ENCODE data around the gene PDE6B. TPM values are rescaled to one million over a fixed set of nuclear protein-coding genes. Genes with fewer than 3 reads are reported as not detected.
"Not testable (repeated sequence)": the region's sequence is repeated elsewhere in the genome, so short reads cannot be mapped to it uniquely, and the experiment has no call there.

Gene PDE6B
- total and polyA plus RNA-seq, 2 donors, result 7.7 to 22.5 TPM

DNA sequence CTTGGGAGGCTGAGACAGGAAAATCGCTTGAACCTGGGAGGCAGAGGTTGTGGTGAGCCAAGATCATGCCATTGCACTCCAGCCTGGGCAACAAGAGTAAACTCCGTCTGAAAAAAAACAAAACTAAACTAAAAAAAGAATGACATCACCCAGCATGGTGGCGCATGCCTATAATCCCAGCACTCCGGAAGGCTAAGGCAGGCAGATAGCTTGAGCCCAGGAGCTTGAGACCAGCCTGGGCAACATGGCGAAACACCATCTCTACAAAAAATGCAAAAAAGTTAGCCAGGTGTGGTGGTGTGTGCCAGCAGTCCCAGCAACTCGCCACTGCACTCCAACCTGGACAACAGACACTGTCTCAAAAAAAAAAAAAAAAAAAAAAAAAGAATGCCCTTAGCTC lies 17.0 kb downstream of the PDE6B start:
- H3K4me3 ChIP-seq (ENCODE audit: low read length in 2 of 2); H3K36me3 ChIP-seq (ENCODE audit: control insufficient read depth in 2 of 2, insufficient read depth in 2 of 2, low read length in 1 of 2); H3K9me3 ChIP-seq (ENCODE audit: control insufficient read depth in 2 of 2, insufficient read depth in 1 of 2, low read length in 1 of 2); H3K4me1 ChIP-seq (ENCODE audit: control insufficient read depth in 2 of 2, insufficient read depth in 2 of 2, low read length in 2 of 2); H3K27ac ChIP-seq (ENCODE audit: low read depth in 1 of 2, low read length in 1 of 2); DNase-seq (ENCODE audit: low read depth in 6 of 9, low spot score in 9 of 9): not testable (repeated sequence)
- H3K27me3 ChIP-seq (ENCODE audit: control insufficient read depth in 2 of 2, insufficient read depth in 1 of 2, low read length in 1 of 2), result peaks cover 0 to 11% of the 10 kb centered on the region in 2 donors
- WGBS, result 95% methylated on average over 6 of the region's 6 CpGs

DNA sequence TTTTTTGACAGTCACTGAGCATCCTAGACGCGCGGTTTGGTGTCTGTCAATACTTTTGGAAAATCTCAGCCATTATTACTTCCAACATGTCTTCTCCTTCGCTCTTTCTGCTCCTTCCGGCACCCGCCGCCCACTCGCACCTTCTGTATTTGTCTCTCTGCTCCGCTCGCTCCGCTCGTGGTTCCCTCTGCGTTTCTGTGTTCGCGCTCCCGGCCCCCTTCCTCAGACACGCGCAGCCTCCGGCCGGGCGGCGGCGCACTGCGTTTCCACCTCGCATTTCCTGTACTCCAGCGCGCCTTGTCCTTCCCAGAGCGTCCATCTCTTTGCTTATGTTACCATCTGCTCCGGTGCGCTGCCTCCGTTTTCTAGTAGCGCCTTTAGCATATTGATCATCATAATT lies 21.1 kb downstream of the PDE6B start:
- Histone ChIP-seq H3K27me3 (ENCODE audit: control insufficient read depth in 2 of 2, insufficient read depth in 1 of 2, low read length in 1 of 2) (peaks cover 0 to 37% of the 10 kb centered on the region in 2 donors), H3K27ac (ENCODE audit: low read depth in 1 of 2, low read length in 1 of 2) (no peak overlapping the region), H3K4me3 (ENCODE audit: low read length in 2 of 2) (no peak overlapping the region), H3K36me3 (ENCODE audit: control insufficient read depth in 2 of 2, insufficient read depth in 2 of 2, low read length in 1 of 2) (no peaks in the 10 kb centered on the region), H3K4me1 (ENCODE audit: control insufficient read depth in 2 of 2, insufficient read depth in 2 of 2, low read length in 2 of 2) (no peaks in the 10 kb centered on the region), H3K9me3 (ENCODE audit: control insufficient read depth in 2 of 2, insufficient read depth in 1 of 2, low read length in 1 of 2) (no peaks in the 10 kb centered on the region)
- DNase-seq (ENCODE audit: low read depth in 6 of 9, low spot score in 9 of 9), result peak in 1 of 9 donors; percentile 22
- WGBS, result 81% methylated on average over 32 of the region's 32 CpGs

DNA sequence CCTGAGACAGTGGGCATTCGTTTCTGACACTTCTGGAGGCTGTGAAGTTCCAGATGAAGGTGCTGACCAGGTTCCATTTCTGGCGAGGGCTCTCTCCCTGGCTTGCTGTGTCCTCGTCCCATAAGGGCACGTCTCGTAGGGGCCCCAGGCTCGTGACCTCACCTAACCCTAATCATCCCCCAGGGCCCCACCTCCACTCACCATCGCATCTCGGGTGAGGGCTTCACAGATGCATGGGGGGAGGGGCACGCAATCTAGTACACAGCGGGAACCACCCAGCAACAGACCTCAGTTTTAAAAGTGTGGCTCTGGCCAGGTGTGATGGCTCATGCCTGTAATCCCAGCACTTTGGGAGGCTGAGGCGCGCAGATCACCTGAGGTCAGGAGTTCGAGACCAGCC lies 22.1 kb downstream of the PDE6B start:
- Histone ChIP-seq H3K27ac (ENCODE audit: low read depth in 1 of 2, low read length in 1 of 2) (no peak overlapping the region), H3K36me3 (ENCODE audit: control insufficient read depth in 2 of 2, insufficient read depth in 2 of 2, low read length in 1 of 2) (no peaks in the 10 kb centered on the region), H3K9me3 (ENCODE audit: control insufficient read depth in 2 of 2, insufficient read depth in 1 of 2, low read length in 1 of 2) (no peaks in the 10 kb centered on the region), H3K27me3 (ENCODE audit: control insufficient read depth in 2 of 2, insufficient read depth in 1 of 2, low read length in 1 of 2) (peaks cover 0 to 45% of the 10 kb centered on the region in 2 donors), H3K4me1 (ENCODE audit: control insufficient read depth in 2 of 2, insufficient read depth in 2 of 2, low read length in 2 of 2) (no peaks in the 10 kb centered on the region), H3K4me3 (ENCODE audit: low read length in 2 of 2) (no peak overlapping the region)
- no peak for DNase-seq (ENCODE audit: low read depth in 6 of 9, low spot score in 9 of 9)
- 75% methylated on average over 13 of the region's 13 CpGs for WGBS

DNA sequence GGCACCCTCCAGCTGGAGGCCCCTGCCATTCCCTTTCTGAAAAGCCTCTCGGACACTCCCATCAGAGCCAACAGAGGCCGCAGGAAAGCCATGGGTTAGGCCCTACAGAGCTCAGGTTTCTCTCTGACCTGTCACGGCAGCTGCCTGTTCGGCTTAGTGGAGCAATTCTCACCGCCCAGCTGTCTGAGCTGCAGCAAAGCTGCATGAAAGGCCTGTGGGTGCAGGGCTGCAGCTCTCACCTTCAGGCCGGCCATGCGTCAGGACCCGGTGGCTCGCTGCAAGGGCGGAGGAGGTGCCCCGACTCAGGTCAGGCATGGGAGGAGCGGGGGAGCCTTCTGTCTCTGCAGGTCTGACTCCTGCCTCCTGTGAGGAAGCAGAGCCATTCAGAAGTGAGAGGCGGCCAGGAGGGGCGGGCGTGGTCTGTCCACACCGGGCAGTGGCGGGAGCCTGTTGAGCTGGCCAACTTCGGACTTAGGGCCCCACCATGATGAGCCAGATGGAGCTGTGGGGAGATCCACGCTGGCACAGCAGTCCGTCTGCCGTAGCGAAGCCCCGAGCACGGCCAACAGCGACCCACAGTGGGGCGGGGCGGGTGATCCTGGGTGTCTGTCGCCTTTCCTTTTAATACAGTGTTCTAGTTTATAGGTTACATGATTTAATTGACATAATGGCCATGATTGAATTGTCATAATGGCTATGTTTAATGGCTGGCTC lies 23.4 kb downstream of the PDE6B start:
- Histone ChIP-seq H3K4me1 (ENCODE audit: control insufficient read depth in 2 of 2, insufficient read depth in 2 of 2, low read length in 2 of 2) (no peaks in the 10 kb centered on the region), H3K36me3 (ENCODE audit: control insufficient read depth in 2 of 2, insufficient read depth in 2 of 2, low read length in 1 of 2) (no peaks in the 10 kb centered on the region), H3K27ac (ENCODE audit: low read depth in 1 of 2, low read length in 1 of 2) (no peak overlapping the region), H3K9me3 (ENCODE audit: control insufficient read depth in 2 of 2, insufficient read depth in 1 of 2, low read length in 1 of 2) (no peaks in the 10 kb centered on the region), H3K27me3 (ENCODE audit: control insufficient read depth in 2 of 2, insufficient read depth in 1 of 2, low read length in 1 of 2) (peaks cover 0 to 52% of the 10 kb centered on the region in 2 donors), H3K4me3 (ENCODE audit: low read length in 2 of 2) (no peak overlapping the region)
- DNase-seq (ENCODE audit: low read depth in 6 of 9, low spot score in 9 of 9), result no peak
- 85% methylated on average over 28 of the region's 28 CpGs for WGBS

DNA sequence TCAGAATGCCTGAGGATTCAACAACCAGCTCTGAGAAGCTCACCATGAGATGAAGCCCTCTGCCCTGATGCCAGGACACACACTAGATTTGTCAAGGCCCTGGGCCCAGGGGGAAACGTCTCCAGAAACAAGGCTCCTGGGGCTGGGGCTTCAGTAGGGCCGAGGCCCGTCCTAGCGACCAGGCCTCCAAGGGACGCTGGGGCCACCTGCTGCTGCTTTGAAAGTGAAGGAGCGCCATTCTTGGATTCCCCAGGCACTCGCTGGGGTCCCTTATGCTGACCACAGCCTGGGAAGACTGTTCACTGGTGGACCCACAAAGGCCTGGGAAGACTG lies 23.9 kb downstream of the PDE6B start:
- no peaks in the 10 kb centered on the region for H3K9me3 ChIP-seq (ENCODE audit: control insufficient read depth in 2 of 2, insufficient read depth in 1 of 2, low read length in 1 of 2)
- peaks cover 0 to 52% of the 10 kb centered on the region in 2 donors for H3K27me3 ChIP-seq (ENCODE audit: control insufficient read depth in 2 of 2, insufficient read depth in 1 of 2, low read length in 1 of 2)
- DNase-seq (ENCODE audit: low read depth in 6 of 9, low spot score in 9 of 9), result no peak
- no peaks in the 10 kb centered on the region for H3K4me1 ChIP-seq (ENCODE audit: control insufficient read depth in 2 of 2, insufficient read depth in 2 of 2, low read length in 2 of 2)
- H3K4me3 ChIP-seq (ENCODE audit: low read length in 2 of 2), result no peak overlapping the region
- no peaks in the 10 kb centered on the region for H3K36me3 ChIP-seq (ENCODE audit: control insufficient read depth in 2 of 2, insufficient read depth in 2 of 2, low read length in 1 of 2)
- no peak overlapping the region for H3K27ac ChIP-seq (ENCODE audit: low read depth in 1 of 2, low read length in 1 of 2)
- WGBS, result 97% methylated on average over 7 of the region's 7 CpGs

DNA sequence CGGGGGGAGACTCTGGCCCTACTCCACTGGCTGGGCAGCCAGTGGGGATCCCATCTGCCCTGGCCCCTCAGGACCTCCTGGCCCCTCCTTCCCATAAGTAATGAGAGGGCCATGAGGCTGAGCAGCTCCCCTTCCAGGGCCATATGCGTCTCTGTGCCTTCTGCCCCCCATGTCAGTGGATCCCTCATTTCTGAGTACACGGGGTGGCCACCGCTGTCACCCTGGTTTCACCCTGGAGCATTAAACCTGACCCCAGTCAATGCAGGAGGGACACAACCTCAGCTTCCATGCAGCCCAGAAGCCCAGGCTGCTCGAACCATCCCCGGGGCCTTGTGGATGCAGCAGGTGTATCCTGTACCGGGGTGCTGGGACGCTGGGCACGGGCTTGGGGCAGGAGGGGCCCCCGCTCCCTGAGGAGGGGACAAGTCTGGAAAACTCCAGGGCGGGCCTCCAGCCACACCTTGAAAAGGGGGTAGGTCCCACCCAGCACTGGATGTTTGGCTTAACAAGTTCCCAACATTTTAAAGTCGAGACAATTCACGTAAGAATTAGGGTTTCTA lies 24.5 kb downstream of the PDE6B start:
- peaks cover 0 to 52% of the 10 kb centered on the region in 2 donors for H3K27me3 ChIP-seq (ENCODE audit: control insufficient read depth in 2 of 2, insufficient read depth in 1 of 2, low read length in 1 of 2)
- no peaks in the 10 kb centered on the region for H3K4me1 ChIP-seq (ENCODE audit: control insufficient read depth in 2 of 2, insufficient read depth in 2 of 2, low read length in 2 of 2)
- WGBS, result 94% methylated on average over 13 of the region's 13 CpGs
- H3K36me3 ChIP-seq (ENCODE audit: control insufficient read depth in 2 of 2, insufficient read depth in 2 of 2, low read length in 1 of 2), result no peaks in the 10 kb centered on the region
- H3K4me3 ChIP-seq (ENCODE audit: low read length in 2 of 2), result no peak overlapping the region
- H3K9me3 ChIP-seq (ENCODE audit: control insufficient read depth in 2 of 2, insufficient read depth in 1 of 2, low read length in 1 of 2), result no peaks in the 10 kb centered on the region
- no peak overlapping the region for H3K27ac ChIP-seq (ENCODE audit: low read depth in 1 of 2, low read length in 1 of 2)
- no peak for DNase-seq (ENCODE audit: low read depth in 6 of 9, low spot score in 9 of 9)

DNA sequence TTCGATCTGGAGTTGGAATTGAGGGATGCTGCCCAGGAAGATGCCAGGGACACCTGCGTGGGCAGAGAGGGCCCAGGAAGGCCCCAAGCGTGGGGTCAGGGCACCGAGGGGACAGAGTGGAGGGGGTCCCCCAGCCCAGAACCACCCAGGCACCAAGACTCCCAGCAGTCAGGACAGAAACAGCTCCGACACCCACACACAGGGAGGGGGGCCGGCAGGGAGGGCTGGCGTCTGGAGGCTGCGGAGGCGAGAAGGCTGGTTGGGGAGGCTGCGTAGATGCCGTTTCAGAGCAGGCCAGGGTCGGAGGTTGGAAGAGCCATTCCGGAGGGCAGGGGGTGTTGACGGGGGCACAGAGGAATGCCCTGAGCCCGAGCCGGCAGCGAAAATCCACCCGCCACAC lies 25.1 kb downstream of the PDE6B start:
- Histone ChIP-seq H3K4me3 (ENCODE audit: low read length in 2 of 2) (no peak overlapping the region), H3K27me3 (ENCODE audit: control insufficient read depth in 2 of 2, insufficient read depth in 1 of 2, low read length in 1 of 2) (peaks cover 0 to 52% of the 10 kb centered on the region in 2 donors), H3K9me3 (ENCODE audit: control insufficient read depth in 2 of 2, insufficient read depth in 1 of 2, low read length in 1 of 2) (no peaks in the 10 kb centered on the region), H3K4me1 (ENCODE audit: control insufficient read depth in 2 of 2, insufficient read depth in 2 of 2, low read length in 2 of 2) (no peaks in the 10 kb centered on the region), H3K27ac (ENCODE audit: low read depth in 1 of 2, low read length in 1 of 2) (no peak overlapping the region), H3K36me3 (ENCODE audit: control insufficient read depth in 2 of 2, insufficient read depth in 2 of 2, low read length in 1 of 2) (no peaks in the 10 kb centered on the region)
- WGBS, result 92% methylated on average over 18 of the region's 18 CpGs
- DNase-seq (ENCODE audit: low read depth in 6 of 9, low spot score in 9 of 9), result no peak

DNA sequence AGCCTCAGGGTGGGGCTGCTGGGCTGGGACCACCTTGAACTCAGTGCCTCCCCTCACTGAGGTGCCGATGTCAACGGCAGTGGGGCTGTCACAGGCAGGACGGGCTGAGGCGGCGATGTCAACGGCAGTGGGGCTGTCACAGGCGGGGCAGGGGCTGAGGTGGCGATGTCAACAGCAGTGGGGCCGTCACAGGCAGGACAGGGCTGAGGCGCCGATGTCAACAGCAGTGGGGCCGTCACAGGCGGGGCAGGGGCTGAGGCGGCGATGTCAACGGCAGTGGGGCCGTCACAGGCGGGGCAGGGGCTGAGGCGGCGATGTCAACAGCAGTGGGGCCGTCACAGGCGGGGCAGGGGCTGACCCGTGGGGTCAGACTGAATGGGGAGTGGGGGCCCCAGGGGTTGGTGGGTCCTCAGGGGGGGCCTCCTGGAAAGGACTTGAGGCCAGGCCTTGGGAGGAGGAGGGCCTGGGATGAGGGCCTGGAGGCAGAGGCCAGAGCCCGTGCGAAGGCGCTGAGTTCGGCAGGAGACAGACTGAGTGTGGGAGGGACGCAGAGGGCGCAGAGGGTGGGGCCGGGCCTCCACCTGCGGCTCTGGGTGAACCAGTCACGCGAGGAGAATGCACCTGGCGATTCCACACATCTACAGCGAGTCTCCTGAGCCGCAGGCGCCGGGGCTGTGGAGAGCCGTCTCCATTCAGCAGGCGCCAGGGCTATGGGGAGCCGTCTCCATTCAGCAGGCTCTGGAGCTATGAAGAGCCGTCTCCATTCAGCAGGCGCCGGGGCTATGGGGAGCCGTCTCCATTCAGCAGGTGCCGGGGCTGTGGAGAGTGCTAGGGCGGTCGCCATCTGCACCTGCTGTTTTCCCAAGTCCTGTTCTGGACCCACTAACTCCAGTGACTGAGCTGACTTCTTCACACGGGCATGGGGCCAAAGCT lies 25.8 kb downstream of the PDE6B start:
- 62% methylated on average over 49 of the region's 49 CpGs for WGBS
- peaks cover 0 to 52% of the 10 kb centered on the region in 2 donors for H3K27me3 ChIP-seq (ENCODE audit: control insufficient read depth in 2 of 2, insufficient read depth in 1 of 2, low read length in 1 of 2)
- DNase-seq (ENCODE audit: low read depth in 6 of 9, low spot score in 9 of 9), result no peak

More for the DNA sequence above, 25.8 kb downstream of the PDE6B start:
- Histone ChIP-seq H3K27ac (ENCODE audit: low read depth in 1 of 2, low read length in 1 of 2) (no peak overlapping the region), H3K4me1 (ENCODE audit: control insufficient read depth in 2 of 2, insufficient read depth in 2 of 2, low read length in 2 of 2) (no peaks in the 10 kb centered on the region), H3K9me3 (ENCODE audit: control insufficient read depth in 2 of 2, insufficient read depth in 1 of 2, low read length in 1 of 2) (no peaks in the 10 kb centered on the region), H3K4me3 (ENCODE audit: low read length in 2 of 2) (no peak overlapping the region), H3K36me3 (ENCODE audit: control insufficient read depth in 2 of 2, insufficient read depth in 2 of 2, low read length in 1 of 2) (no peaks in the 10 kb centered on the region)

Measured in thymus (tissue), 11 donors.